Endothelial cell (in vitro differentiated cells): ENCODE data around the gene ZNF367. TPM values are rescaled to one million over a fixed set of nuclear protein-coding genes. Genes with fewer than 3 reads are reported as not detected.

Experiments
- DNase-seq: peaks from one replicate; pipeline ENCODE4 v3.0.0; 2021; ENCODE audit warnings: low spot score
- H3K27ac Mint-ChIP-seq: one replicate; pipeline ENCODE4 v1.8.0; 2021; ENCODE audit warnings: mixed read lengths, inconsistent platforms; ENCODE audit not compliant: unreplicated experiment
- H3K27me3 Mint-ChIP-seq: one replicate; pipeline ENCODE4 v1.8.0; 2021; ENCODE audit warnings: mild to moderate bottlenecking, moderate library complexity, mixed read lengths, inconsistent platforms; ENCODE audit not compliant: unreplicated experiment
- H3K36me3 Mint-ChIP-seq: one replicate; pipeline ENCODE4 v1.8.0; 2021; ENCODE audit warnings: mild to moderate bottlenecking, low read depth, mixed read lengths, inconsistent platforms; ENCODE audit not compliant: unreplicated experiment
- H3K4me1 Mint-ChIP-seq: one replicate; pipeline ENCODE4 v1.8.0; 2021; ENCODE audit warnings: mild to moderate bottlenecking, mixed read lengths, inconsistent platforms; ENCODE audit not compliant: unreplicated experiment
- H3K4me3 Mint-ChIP-seq: one replicate; pipeline ENCODE4 v1.8.0; 2021; ENCODE audit warnings: mild to moderate bottlenecking, mixed read lengths, inconsistent platforms; ENCODE audit not compliant: unreplicated experiment
- H3K9me3 Mint-ChIP-seq: one replicate; pipeline ENCODE4 v1.8.0; 2021; ENCODE audit warnings: mixed read lengths, inconsistent platforms; ENCODE audit not compliant: unreplicated experiment
- CTCF ChIP-seq: fragments of 200-600 bp; sonication (generic); IDR thresholded peaks from one replicate; pipeline ENCODE4 v1.5.0; 2021; ENCODE audit warnings: antibody characterized with exemption; ENCODE audit not compliant: unreplicated experiment
- total RNA-seq: library from RNA; stranded (reverse); fragmentation: NEBNext Ultra II Directional; extraction: Animal tissue kit (Norgen Biotek cat#: 25700); gene quantifications from one replicate; pipeline ENCODE4 v1.2.1, GENCODE V29; 2021; ENCODE audit not compliant: unreplicated experiment

ZNF367 gene
- total RNA-seq, 1 donor from 2014 or later = 2.2 TPM

- H3K27ac Mint-ChIP-seq = no peak overlapping the region
- H3K9me3 Mint-ChIP-seq = no peaks in the 10 kb centered on the region
- no peaks in the 10 kb centered on the region for H3K36me3 Mint-ChIP-seq
- no peak overlapping the region for H3K4me3 Mint-ChIP-seq
- peaks cover 4% of the 10 kb centered on the region for H3K4me1 Mint-ChIP-seq
- no peak for DNase-seq
- peaks cover 5% of the 10 kb centered on the region for H3K27me3 Mint-ChIP-seq
- TF ChIP-seq CTCF = no peak
Measured at GRCh38 chr9:96413302-96414221, 4.6 kb downstream of the ZNF367 start.

- no peak for DNase-seq
- no peak for TF ChIP-seq CTCF
- H3K36me3 Mint-ChIP-seq = no peaks in the 10 kb centered on the region
- no peak overlapping the region for H3K4me3 Mint-ChIP-seq
- no peak overlapping the region for H3K27ac Mint-ChIP-seq
- H3K27me3 Mint-ChIP-seq = peaks cover 5% of the 10 kb centered on the region
- no peaks in the 10 kb centered on the region for H3K9me3 Mint-ChIP-seq
- H3K4me1 Mint-ChIP-seq = peaks cover 4% of the 10 kb centered on the region
Measured at GRCh38 chr9:96412174-96412913, 5.8 kb downstream of the ZNF367 start.

- DNase-seq = no peak
Measured at GRCh38 chr9:96411129-96411838, 6.9 kb downstream of the ZNF367 start.

GRCh38 chr9:96408409-96409280 lies 9.5 kb downstream of the ZNF367 start:
- DNase-seq = no peak
- Mint-ChIP-seq H3K9me3 (no peaks in the 10 kb centered on the region), H3K4me3 (no peak overlapping the region), H3K27me3 (no peaks in the 10 kb centered on the region), H3K36me3 (no peaks in the 10 kb centered on the region), H3K4me1 (no peaks in the 10 kb centered on the region), H3K27ac (no peak overlapping the region)
- no peak for TF ChIP-seq CTCF

More at GRCh38 chr9:96411129-96411838, 6.9 kb downstream of the ZNF367 start:
- no peak for TF ChIP-seq CTCF
- no peaks in the 10 kb centered on the region for H3K27me3 Mint-ChIP-seq
- no peak overlapping the region for H3K27ac Mint-ChIP-seq
- no peaks in the 10 kb centered on the region for H3K4me1 Mint-ChIP-seq
- H3K9me3 Mint-ChIP-seq = no peaks in the 10 kb centered on the region
- no peak overlapping the region for H3K4me3 Mint-ChIP-seq
- no peaks in the 10 kb centered on the region for H3K36me3 Mint-ChIP-seq
